Activated naive CD4-positive, alpha-beta T cell treated with anti-CD3 and anti-CD28 coated beads for 36 hours (primary cell): ENCODE data around the gene MIOX. TPM values are rescaled to one million over a fixed set of nuclear protein-coding genes. Genes with fewer than 3 reads are reported as not detected.
A peak's percentile ranks its signal among the peaks of the same experiment; 100 is the strongest.

Experiments used
- CTCF ChIA-PET: fragments of 350-600 bp; sonication (Branson Sonifier 250); formaldehyde crosslinking; loops from one replicate; lab custom pipeline; 2021; ENCODE audit warnings: antibody characterized with exemption; lab: Charles Lee
- DNase-seq: peaks from one replicate; pipeline ENCODE4 v3.0.0-alpha.2; 2020
- H3K27ac Mint-ChIP-seq: one replicate; pipeline ENCODE4 v1.8.0; 2021; ENCODE audit warnings: mild to moderate bottlenecking, mixed read lengths
- H3K27me3 Mint-ChIP-seq: one replicate; pipeline ENCODE4 v1.8.0; 2021; ENCODE audit warnings: low read depth, mixed read lengths
- H3K36me3 Mint-ChIP-seq: one replicate; pipeline ENCODE4 v1.8.0; 2021; ENCODE audit warnings: low read depth, mixed read lengths
- H3K4me1 Mint-ChIP-seq: one replicate; pipeline ENCODE4 v1.8.0; 2021; ENCODE audit warnings: low read depth, mixed read lengths
- H3K4me3 Mint-ChIP-seq: one replicate; pipeline ENCODE4 v1.8.0; 2021; ENCODE audit warnings: mild to moderate bottlenecking, moderate library complexity, mixed read lengths
- H3K9me3 Mint-ChIP-seq: one replicate; pipeline ENCODE4 v1.8.0; 2021; ENCODE audit warnings: mixed read lengths
- intact Hi-C: fragments of 100-400 bp; cut with micrococcal nuclease; formaldehyde crosslinking; loops from one replicate; pipeline ENCODE4 v1.15.1; 2023
- total RNA-seq, 2 experiments: library from RNA; stranded (reverse); gene quantifications; one replicate each; pipeline ENCODE4 v1.2.3, GENCODE V29; 2021

The MIOX gene
- total RNA-seq, 2 experiments from 2014 or later = 0.31 TPM; not detected in 1

- CTCF ChIA-PET = no interaction called here
- H3K27me3 Mint-ChIP-seq = no peaks in the 10 kb centered on the region
- H3K27ac Mint-ChIP-seq = no peak overlapping the region
- no peak for DNase-seq
- peaks cover 11% of the 10 kb centered on the region for H3K4me1 Mint-ChIP-seq
- intact Hi-C loops = no loop called here
- H3K9me3 Mint-ChIP-seq = no peaks in the 10 kb centered on the region
- H3K4me3 Mint-ChIP-seq = no peak overlapping the region
- no peaks in the 10 kb centered on the region for H3K36me3 Mint-ChIP-seq
Observed at GRCh38 chr22:50488886-50489285, 2.2 kb downstream of the MIOX start.

DNA sequence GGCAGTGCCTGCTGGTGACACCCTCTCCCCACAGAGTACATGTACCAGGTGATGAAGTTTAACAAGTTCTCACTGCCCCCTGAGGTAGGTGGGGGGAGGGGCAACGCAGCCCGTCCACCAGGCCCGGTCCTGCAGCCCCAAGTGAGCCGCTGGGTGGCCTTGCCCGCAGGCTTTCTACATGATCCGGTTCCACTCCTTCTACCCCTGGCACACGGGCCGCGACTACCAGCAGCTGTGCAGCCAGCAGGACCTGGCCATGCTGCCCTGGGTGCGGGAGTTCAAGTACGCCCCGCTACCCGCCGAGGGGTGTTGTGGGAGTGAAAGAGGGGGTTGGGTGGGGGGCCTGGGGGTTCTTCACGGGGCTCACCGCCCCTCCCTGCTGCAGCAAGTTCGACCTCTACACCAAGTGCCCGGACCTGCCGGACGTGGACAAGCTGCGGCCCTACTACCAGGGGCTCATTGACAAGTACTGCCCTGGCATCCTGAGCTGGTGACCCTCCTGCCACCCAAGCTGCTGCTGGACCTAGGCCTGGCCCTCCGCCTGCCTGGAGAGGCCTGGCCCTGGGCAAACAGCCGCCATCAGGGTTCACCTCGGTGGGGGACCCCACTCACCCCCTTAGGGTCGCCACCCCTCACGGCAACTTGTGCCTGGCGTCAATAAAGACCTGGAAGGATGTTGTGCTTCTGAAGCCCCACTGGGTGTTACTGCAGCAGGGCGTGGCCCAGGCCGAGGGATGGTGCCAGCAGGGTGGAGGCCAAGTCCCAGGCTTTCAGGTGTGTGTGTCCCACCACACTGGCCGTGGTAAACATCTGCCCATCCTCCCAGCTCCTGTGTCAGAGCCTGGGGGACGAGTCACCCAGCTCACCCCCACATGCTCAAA, 2.9 kb downstream of the MIOX start:
- Mint-ChIP-seq H3K27ac (no peak overlapping the region), H3K4me1 (peaks cover 11% of the 10 kb centered on the region), H3K4me3 (no peak overlapping the region), H3K9me3 (no peaks in the 10 kb centered on the region), H3K36me3 (no peaks in the 10 kb centered on the region), H3K27me3 (no peaks in the 10 kb centered on the region)
- intact Hi-C loops = no loop called here
- DNase-seq = no peak
- CTCF ChIA-PET = no interaction called here

DNA sequence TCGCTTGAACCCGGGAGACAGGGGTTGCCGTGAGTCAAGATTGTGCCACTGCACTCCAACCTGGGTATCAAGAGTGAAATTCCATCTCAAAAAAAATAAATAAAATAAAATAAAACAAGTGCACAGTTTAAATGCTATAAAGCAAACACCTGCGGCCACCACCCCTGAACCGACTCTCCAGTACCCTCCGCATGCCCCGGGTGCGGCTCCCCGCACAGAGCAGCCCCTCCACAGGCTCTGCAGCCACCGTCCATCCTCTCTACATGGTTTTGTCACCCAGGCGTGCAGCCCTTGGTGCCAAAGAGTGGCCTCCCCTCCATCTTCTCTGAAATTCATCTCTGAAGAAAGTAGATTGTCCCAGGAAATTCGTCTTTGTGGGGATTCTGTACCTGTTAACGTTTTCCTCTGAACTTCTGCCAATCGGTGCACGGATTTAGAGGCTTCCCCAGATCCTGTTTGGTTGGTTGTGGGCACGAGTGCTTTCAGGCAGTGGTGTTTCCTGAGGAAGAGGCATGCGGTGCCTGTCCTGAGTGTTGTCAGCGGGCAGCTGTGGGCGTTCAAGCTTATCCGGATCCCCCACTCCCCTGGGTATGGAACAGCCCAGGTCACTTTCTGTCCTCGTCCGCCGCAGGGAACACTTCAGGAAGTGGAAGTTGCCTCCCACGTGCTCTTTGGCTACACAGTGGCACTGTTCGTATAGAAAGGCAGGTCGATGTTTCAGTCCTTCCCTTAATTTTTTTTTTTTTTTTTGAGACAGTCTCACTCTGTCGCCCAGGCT, 4.1 kb downstream of the MIOX start:
- CTCF ChIA-PET = no interaction called here
- H3K27me3 Mint-ChIP-seq = no peaks in the 10 kb centered on the region
- peak overlapping the region; percentile 39 for H3K4me3 Mint-ChIP-seq
- H3K36me3 Mint-ChIP-seq = no peaks in the 10 kb centered on the region
- intact Hi-C loops = no loop called here
- peaks cover 9% of the 10 kb centered on the region for H3K4me1 Mint-ChIP-seq
- no peak for DNase-seq
- no peaks in the 10 kb centered on the region for H3K9me3 Mint-ChIP-seq
- no peak overlapping the region for H3K27ac Mint-ChIP-seq

- intact Hi-C loops = loop anchor here (5.0 kb wide), 2 partner anchors 40 to 245 kb away; partner anchors contain the start of gene HDAC10
- Mint-ChIP-seq H3K4me3 (no peak overlapping the region), H3K27me3 (no peaks in the 10 kb centered on the region), H3K27ac (no peak overlapping the region), H3K36me3 (no peaks in the 10 kb centered on the region), H3K9me3 (no peaks in the 10 kb centered on the region), H3K4me1 (no peaks in the 10 kb centered on the region)
- DNase-seq = no peak
- CTCF ChIA-PET = interaction anchor here (0.6 to 2.9 kb wide), 16 partner anchors 11 to 245 kb away, joined by 3 to 16 read pairs (median 4); partner anchors contain the start of genes CHKB, LMF2, NCAPH2 and SCO2
Observed at GRCh38 chr22:50497093-50497492, 10.4 kb downstream of the MIOX start.

GRCh38 chr22:50498322-50498890, 11.7 kb downstream of the MIOX start:
- Mint-ChIP-seq H3K27ac (no peak overlapping the region), H3K36me3 (no peaks in the 10 kb centered on the region), H3K4me1 (no peaks in the 10 kb centered on the region), H3K4me3 (no peak overlapping the region), H3K9me3 (no peaks in the 10 kb centered on the region), H3K27me3 (no peaks in the 10 kb centered on the region)
- DNase-seq = peak; percentile 86
- CTCF ChIA-PET = interaction anchor here (0.9 to 2.9 kb wide), 18 partner anchors 10 to 247 kb away, joined by 3 to 16 read pairs (median 4); partner anchors contain the start of genes HDAC10, LMF2, MIOX and NCAPH2
- intact Hi-C loops = loop anchor here (1.0 to 5.0 kb wide), 5 partner anchors 24 to 246 kb away; partner anchors contain the start of genes HDAC10, MAPK11 and SBF1

GRCh38 chr22:50500452-50500851, 13.8 kb downstream of the MIOX start:
- Mint-ChIP-seq H3K27ac (no peak overlapping the region), H3K36me3 (no peaks in the 10 kb centered on the region), H3K27me3 (no peaks in the 10 kb centered on the region), H3K4me1 (no peaks in the 10 kb centered on the region), H3K9me3 (no peaks in the 10 kb centered on the region), H3K4me3 (no peak overlapping the region)
- CTCF ChIA-PET = interaction anchor here (0.6 to 1.5 kb wide), 3 partner anchors 44 to 145 kb away, joined by 3 to 4 read pairs (median 3); no protein-coding TSS in a partner anchor
- intact Hi-C loops = no loop called here
- DNase-seq = no peak

- CTCF ChIA-PET = interaction anchor here (1.5 kb wide), 1 partner anchor 45 kb away, joined by 4 read pairs; no protein-coding TSS in a partner anchor
- H3K4me3 Mint-ChIP-seq = no peak overlapping the region
- intact Hi-C loops = no loop called here
Observed at GRCh38 chr22:50502096-50502495, 15.4 kb downstream of the MIOX start.

GRCh38 chr22:50502628-50503474, 16.2 kb downstream of the MIOX start:
- intact Hi-C loops = no loop called here
- no peaks in the 10 kb centered on the region for H3K9me3 Mint-ChIP-seq
- DNase-seq = no peak
- H3K27me3 Mint-ChIP-seq = no peaks in the 10 kb centered on the region
- CTCF ChIA-PET = interaction anchor here (1.5 kb wide), 1 partner anchor 23 kb away, joined by 3 read pairs; no protein-coding TSS in a partner anchor
- peaks cover 4% of the 10 kb centered on the region for H3K4me1 Mint-ChIP-seq
- H3K4me3 Mint-ChIP-seq = no peak overlapping the region
- peaks cover 4% of the 10 kb centered on the region for H3K36me3 Mint-ChIP-seq
- no peak overlapping the region for H3K27ac Mint-ChIP-seq

More at GRCh38 chr22:50502096-50502495, 15.4 kb downstream of the MIOX start:
- H3K4me1 Mint-ChIP-seq = peaks cover 4% of the 10 kb centered on the region
- H3K27ac Mint-ChIP-seq = no peak overlapping the region
- peaks cover under 1% of the 10 kb centered on the region for H3K36me3 Mint-ChIP-seq
- DNase-seq = no peak
- H3K27me3 Mint-ChIP-seq = no peaks in the 10 kb centered on the region
- H3K9me3 Mint-ChIP-seq = no peaks in the 10 kb centered on the region

DNA sequence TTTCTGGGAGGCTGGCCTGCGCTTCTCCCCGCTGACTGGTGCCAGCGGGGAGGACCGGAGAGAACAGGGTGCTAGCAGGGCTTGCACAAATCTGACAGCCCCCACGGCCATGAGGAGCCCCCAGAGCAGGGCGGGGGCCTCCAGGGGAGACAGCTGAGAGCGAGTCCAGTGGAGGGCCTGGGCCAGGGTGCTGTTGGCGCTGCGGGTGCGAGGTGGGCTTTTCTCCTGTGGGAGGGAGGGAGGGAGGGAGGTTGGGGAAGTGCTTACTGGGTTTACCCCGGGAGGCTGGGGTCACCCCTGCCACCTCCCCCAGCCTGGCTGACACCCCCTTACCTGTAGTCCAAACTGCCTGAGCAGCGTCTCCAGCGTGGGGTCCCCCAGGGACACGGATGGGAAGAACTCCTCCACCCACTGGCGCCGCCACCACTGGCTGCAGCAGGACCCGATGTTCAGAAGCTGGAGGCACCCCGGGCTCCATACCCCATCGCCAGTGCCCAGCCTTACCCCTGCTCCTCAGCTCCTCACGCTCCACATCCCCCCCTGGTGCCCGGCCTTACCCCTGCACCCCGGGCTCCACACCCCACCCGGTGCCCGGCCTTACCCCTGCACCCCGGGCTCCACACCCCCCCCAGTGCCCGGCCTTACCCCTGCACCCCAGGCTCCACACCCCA, 17.0 kb downstream of the MIOX start:
- Mint-ChIP-seq H3K27me3 (no peaks in the 10 kb centered on the region), H3K4me3 (no peak overlapping the region), H3K27ac (no peak overlapping the region), H3K9me3 (no peaks in the 10 kb centered on the region), H3K36me3 (peaks cover 6% of the 10 kb centered on the region), H3K4me1 (peaks cover 4% of the 10 kb centered on the region)
- no peak for DNase-seq
- intact Hi-C loops = no loop called here
- CTCF ChIA-PET = interaction anchor here (1.5 kb wide), 1 partner anchor 22 kb away, joined by 3 read pairs; no protein-coding TSS in a partner anchor

DNA sequence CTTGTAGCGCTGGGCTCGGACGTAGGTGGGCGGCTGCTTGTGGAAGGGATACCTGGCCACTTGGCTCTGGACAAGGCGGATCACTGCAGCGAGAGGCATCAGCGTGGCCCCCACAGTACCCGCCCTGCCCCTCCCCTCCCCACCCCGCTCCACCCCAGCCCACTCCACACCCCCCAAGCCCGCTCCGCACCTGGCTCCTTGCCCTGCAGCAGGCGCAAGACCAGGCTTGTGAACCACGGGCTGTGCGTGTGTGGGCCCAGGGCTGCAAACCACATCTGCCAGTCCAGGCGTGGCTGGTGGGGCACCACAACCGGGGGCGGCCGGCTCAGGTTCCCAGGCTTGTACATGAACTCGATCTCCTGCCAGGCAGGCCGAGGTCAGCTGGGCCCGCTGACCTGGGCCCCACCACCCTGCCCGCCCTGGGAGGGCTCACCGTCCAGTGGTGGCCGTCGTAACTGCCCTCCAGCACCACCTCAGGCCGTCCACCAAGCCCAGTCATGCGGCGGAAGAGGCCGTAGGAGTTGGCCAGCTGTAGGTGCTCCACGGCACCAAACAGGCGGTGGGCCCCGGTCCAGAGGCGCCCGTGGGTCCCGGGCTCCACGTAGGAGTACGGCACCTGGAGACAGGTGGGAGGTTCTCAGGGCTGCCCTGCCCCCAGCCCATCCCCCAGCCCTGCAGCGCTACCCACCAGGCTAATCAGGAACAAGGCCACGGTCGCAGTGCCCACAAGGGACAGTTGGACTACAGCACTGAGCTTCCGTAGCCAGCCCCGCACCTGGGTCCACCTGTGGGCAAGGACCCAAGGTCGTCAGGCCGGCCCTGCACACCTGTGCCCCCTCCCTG, 17.9 kb downstream of the MIOX start:
- H3K4me3 Mint-ChIP-seq = no peak overlapping the region
- no peaks in the 10 kb centered on the region for H3K27me3 Mint-ChIP-seq
- no peak overlapping the region for H3K27ac Mint-ChIP-seq
- no peaks in the 10 kb centered on the region for H3K9me3 Mint-ChIP-seq
- intact Hi-C loops = no loop called here
- DNase-seq = no peak
- H3K4me1 Mint-ChIP-seq = peaks cover 13% of the 10 kb centered on the region
- peaks cover 6% of the 10 kb centered on the region for H3K36me3 Mint-ChIP-seq
- CTCF ChIA-PET = no interaction called here
